HG02623 (cell line): ENCODE data around the gene PROS1.
"Not testable (repeated sequence)": the region's sequence is repeated elsewhere in the genome, so short reads cannot be mapped to it uniquely, and the experiment has no call there.

Source experiments
- ATAC-seq: cut with Tn5 transposase; IDR thresholded peaks from one replicate; pipeline ENCODE4 v1.9.1; 2021; ENCODE audit warnings: moderate library complexity; ENCODE audit not compliant: unreplicated experiment

Gene PROS1

GRCh38 chr3:93878250-93879017 lies 95.3 kb downstream of the PROS1 start:
- ATAC-seq, result not testable (repeated sequence)

- ATAC-seq, result not testable (repeated sequence)
These were observed 96.3 kb downstream of the PROS1 start for GRCh38 chr3:93877427-93877826.

GRCh38 chr3:93873412-93873811 lies 100.3 kb downstream of the PROS1 start:
- not testable (repeated sequence) for ATAC-seq

GRCh38 chr3:93867425-93867824 lies 106.3 kb downstream of the PROS1 start:
- ATAC-seq, result no peak

- ATAC-seq, result no peak
These were observed 112.7 kb downstream of the PROS1 start for GRCh38 chr3:93861017-93861416.

- ATAC-seq, result no peak
These were observed 118.3 kb downstream of the PROS1 start for GRCh38 chr3:93855401-93855800.

GRCh38 chr3:93852228-93852627 lies 121.5 kb downstream of the PROS1 start:
- ATAC-seq, result not testable (repeated sequence)

- no peak for ATAC-seq
These were observed 129.7 kb downstream of the PROS1 start for GRCh38 chr3:93843981-93844380.

- ATAC-seq, result not testable (repeated sequence)
These were observed 134.5 kb downstream of the PROS1 start for GRCh38 chr3:93839193-93839592.
